ENCODE measurements around the gene NBPF3.

DNA sequence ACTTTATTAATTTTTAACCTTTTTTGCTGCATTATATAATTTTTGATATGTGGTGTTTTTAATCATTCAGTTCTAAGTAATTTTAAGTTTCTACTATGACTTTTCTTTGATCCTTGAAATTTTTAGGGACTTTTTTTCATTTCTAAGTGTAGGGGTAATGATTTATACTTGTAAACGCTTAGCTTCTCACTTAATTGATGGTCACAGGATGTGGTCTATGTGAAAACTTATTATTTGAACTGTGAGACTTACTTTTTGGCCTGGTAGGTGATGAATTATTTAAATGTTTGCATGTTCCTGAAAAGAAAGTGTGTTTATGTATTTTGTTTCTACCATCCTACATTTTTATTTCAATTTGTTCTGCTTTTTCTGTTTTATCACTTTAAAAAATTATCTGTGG, 86.5 kb downstream of the NBPF3 start:
- TF ChIP-seq POLR2A (IDR thresholded peaks at IDR 0.05) = no peak
- TF ChIP-seq, protein P1, sequence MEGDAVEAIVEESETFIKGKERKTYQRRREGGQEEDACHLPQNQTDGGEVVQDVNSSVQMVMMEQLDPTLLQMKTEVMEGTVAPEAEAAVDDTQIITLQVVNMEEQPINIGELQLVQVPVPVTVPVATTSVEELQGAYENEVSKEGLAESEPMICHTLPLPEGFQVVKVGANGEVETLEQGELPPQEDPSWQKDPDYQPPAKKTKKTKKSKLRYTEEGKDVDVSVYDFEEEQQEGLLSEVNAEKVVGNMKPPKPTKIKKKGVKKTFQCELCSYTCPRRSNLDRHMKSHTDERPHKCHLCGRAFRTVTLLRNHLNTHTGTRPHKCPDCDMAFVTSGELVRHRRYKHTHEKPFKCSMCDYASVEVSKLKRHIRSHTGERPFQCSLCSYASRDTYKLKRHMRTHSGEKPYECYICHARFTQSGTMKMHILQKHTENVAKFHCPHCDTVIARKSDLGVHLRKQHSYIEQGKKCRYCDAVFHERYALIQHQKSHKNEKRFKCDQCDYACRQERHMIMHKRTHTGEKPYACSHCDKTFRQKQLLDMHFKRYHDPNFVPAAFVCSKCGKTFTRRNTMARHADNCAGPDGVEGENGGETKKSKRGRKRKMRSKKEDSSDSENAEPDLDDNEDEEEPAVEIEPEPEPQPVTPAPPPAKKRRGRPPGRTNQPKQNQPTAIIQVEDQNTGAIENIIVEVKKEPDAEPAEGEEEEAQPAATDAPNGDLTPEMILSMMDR (IDR thresholded peaks at IDR 0.05) = no peak

Data from lower leg skin (tissue), 3 donors.